Ramos (cell line): ENCODE data around the gene NDST1.

Experiments used
- in situ Hi-C: fragments of 300-500 bp; cut with MboI; formaldehyde crosslinking; loops from one replicate; pipeline ENCODE4 v1.14.3; 2022; ENCODE audit warnings: low sequenced_read_pairs; ENCODE audit not compliant: unreplicated experiment

NDST1 gene

DNA sequence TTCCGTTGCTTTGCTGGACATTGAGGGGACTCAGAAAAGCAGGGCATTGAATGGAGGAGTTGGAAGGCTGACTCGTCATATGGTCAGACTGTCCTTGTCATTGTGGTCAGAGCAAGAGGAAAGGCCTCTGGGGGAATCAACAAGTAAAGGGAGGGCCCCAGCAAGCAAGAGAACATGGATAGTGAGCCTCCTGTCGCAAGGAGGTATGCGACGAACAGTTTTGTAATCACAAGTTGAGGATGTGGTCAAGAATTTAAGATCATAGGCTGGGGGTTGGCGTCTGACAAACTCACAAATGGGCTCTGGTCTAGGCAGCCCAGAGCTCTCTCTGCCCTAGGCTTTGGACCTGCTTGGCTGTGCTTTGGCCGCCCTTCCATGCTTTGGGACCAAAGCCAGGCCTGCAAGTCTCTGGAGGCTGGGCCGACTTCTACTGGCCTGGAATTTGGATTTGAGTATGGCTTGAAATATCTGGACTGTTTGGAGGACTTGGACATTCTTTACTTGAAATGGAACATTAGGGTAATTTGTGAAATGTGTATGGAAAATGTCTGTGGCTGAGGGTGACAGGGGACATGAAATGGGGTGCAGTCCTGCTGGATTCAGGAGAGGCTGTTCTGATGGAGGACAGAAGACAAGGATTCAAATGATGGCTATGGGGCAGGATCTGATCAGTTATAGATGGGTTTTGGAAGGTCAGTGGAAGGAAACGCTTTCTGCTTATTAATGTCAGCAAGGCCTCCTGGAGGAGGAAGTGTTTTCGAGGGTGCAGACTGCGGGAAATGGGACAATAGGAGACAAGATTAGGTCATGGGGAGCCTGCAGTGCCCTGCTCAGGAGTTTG lies 19.2 kb upstream of the NDST1 start:
- in situ Hi-C loops, result no loop called here

DNA sequence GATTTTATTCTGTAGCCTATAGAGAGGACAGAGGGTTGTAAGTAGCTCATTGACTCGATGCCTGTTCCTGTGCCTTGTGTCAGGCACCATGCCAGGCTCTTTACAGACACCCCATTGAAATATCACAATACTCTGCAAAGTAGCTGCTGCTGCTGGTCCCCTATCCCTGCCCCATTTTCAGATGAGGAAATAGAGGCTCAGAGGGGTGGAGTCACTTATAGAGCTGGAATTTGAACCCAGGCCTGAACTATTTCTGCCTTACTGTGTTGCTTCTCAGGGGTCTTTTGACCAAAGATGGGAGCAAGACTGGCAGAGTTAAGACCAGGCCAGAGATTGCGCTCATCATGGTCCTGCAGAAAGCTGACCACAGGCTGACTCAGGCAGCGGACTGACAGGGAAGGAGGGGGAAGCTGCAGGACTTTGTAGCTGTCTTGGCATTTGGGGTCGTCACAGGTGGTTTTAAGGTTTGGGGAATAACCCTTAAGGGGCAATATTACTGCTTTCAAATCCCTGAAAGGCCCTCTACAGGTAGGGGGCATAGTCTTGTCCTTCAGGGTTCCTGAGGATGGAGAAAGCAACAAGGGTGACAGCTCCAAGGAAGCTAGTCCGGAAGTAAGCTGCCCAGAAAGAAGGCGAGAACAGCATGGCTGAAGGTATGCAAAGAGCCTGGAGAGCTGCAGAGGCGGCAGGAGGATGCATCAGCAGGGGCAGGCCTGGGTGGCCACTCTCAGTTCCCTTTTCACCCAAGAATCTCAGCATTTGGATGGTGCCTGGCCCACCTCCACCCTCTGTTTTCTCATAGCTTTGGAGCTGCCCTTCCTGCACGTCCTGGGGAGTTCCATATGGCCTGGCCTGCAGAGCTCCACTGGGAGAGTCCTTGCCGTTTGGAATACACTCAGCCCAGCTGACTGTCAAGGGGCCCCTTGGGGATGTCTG lies 18.3 kb upstream of the NDST1 start:
- in situ Hi-C loops, result no loop called here

DNA sequence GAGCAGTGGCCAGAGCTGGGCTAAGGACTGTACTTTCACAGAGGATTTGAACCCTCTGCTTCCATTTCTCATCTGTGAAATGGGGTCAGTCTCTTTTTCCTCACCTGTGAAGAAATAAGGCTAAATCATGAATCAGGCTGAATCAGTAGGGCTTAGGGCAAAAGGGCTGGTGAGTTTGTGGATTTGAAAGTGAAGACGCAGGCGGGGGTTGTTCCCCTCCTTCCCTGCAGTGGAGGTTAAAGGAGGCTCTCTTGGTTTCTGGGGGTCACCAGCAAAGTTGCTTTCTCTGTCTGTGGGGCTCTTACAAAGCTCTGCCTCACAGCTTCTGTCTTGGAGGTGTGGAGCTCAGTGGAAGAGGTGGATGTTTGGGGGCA lies 17.6 kb upstream of the NDST1 start:
- in situ Hi-C loops, result no loop called here

DNA sequence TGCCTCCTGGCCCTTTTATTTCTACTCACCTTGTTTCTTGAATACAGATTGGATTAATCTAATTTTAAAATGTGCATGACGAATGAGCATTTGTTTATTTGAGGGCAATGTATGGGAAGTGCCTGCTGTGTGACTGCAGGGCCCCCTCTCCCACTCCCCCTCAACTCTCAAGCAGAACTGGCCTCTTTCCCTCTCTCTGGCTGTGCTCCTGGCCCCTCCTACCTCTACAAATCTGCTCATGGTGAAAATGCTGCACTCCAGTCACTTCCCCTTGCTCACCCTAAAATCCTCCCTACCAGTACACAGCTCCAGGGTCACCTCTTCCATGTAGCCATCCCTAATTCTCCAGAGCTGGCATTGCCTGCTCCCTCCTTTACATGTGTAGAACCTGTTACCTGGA lies 17.2 kb upstream of the NDST1 start:
- in situ Hi-C loops, result no loop called here

DNA sequence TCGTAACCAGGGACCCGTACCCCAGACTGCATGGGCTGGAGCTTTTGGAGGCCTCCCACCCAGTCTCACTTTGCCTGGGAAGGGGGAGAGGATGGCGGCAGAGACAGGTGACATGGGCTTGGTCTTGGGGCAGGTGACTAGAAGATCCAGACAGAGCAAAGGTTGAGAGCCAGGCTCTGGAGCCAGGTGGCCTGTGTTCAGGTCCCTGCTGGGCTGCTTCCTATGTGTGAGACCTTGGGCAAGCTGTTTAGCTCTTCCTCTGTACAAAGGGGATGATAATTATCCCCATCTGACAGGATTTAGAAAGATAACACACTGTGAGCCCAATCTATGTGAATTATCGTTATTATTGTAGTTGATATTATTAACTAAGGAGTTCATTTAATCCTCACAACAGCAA lies 16.1 kb upstream of the NDST1 start:
- in situ Hi-C loops, result no loop called here

DNA sequence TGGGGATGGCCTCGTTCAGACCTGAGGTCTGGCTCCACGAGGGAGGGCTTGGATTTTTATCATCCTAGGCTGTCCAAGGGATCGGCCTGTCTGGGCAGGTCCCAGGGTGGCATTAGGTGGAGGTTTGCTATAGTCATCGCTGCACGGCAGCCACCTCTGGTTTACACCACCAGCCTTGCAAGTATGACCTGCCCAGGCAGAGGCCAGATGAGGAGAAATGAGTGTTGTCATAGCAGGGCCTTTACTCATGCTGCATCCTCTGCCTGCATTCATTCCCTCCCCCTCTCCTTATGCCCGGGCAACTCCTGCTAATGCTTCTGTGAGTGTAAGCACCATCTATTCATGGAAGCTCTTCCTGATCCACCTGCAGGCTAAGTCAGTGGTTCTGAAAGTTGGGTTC lies 15.3 kb upstream of the NDST1 start:
- in situ Hi-C loops, result no loop called here

DNA sequence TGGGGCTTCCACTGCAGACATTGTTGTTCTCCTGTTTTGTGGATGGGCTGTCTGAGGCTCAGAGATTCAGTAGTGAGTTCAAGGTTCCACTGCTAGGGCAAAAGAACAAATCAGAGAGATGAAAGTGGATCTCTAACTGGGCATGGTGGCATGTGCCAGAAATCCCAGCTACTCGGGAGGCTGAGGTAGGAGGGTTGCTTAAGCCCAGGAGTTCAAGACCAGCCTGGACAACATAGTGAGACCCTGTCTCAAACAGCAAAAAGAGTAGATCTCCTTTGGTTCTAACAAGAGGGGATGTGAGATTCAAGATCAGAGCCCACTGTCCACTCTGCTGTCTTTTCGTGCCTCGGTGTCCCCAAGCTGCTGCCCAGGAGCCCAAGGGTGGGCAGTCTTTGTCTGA lies 11.8 kb upstream of the NDST1 start:
- in situ Hi-C loops, result no loop called here

DNA sequence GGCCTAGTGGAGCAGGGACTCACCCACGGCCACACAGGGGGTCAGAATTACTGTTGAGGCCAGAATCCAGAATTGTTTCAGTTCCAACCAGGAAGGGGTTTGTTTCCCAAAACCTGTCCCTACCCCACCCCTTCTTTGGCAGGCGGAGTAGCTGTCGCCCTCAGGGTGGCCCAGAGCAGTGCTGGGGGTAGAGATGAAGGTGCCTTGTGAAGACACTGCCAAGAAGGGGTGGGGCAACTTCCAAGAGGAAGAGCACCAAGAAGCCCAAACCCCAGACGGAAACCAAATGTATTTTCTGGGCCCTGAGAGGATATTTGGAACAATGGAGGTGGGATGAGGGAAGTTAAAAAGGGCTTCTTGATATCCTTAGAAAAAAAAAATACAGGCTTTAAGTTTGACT lies 11.4 kb upstream of the NDST1 start:
- in situ Hi-C loops, result no loop called here

DNA sequence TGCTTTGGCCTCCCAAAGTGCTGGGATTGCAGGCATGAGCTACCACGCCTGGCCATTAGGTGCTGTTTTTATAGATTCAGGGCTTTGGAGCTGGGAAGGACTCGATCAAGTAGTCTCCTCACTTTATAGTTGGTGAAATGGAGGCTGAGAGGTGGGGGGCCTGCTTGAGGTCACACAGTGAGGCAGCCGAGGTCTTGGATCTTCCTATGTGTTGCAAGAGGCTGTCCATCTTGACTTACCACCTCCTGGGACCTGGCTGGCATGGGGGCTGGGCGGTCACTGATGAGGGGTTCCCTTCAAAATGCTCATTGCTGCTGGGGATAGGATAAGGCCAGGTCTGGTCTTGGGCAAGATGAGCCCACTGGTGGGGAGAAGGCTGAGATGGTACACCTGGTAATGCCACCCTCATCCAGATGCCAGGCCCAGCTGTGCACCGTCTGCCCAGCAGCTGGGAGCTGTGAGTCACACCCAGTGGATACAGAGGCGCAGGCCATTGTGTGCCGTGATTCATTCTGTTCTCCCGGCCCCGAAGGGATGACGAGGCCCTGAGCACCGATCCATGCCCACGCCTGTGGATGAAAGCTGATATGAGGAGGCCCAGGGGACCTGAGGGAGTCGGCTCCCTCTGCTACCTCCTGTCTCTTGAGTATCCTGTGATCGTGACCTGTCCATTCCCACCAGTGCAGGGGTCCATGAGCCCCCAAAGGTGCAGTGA lies 10.5 kb upstream of the NDST1 start:
- in situ Hi-C loops, result no loop called here

DNA sequence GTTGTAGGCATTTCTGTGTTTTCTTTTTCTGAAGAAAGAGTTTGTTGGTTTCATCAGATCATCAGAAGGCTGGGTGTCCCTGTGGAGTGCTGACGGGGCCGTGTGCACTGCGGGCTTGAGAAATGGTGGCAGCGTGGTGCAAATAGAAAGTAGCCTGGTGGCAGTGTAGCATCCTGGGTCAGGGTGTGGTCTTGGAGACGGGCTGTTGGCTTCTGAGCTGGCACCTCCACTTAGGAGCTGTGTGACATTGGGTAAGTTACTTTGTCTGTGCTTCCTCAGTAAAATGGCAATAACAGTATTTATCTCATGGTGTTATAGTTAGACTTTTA lies 10.0 kb upstream of the NDST1 start:
- in situ Hi-C loops, result no loop called here

DNA sequence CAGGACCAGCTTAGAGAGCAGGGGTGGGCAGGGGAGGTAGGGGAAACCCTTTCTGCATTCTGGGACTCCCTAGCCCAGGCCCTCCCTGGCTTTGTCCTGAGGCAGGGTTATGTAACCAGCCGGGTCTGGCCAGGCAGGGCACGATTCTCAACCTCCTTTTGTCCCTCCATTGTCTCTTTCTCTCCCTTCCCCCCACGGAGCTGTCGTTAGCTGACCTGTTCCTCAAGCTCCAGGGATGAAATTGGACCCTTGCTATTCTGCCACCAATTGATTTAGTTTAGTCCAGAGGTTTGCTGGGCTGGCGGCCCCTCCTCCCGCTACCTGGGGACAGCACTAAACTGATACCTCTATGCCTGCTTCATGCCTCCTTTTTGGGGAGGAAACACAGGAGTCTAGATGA lies 9.4 kb upstream of the NDST1 start:
- in situ Hi-C loops, result no loop called here

DNA sequence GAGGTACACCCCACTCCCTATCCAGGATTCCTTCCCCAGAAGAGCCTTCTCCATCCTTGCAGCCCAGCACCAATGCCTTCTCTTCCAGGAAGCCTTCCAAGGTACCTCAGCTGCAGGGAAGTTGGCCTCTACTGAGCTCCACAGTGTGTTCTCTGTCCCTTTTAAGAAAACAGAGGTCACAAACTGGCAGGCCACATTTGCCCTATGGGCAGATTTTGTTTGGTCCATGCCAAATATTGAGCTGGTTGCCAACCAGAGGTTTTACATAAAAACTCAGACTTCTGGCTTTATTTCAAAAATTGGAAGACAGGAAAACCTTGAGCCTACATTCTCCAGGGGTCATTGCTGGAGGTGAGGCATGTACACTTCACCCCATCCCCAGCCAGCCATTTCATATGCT lies 9.0 kb upstream of the NDST1 start:
- in situ Hi-C loops, result no loop called here

DNA sequence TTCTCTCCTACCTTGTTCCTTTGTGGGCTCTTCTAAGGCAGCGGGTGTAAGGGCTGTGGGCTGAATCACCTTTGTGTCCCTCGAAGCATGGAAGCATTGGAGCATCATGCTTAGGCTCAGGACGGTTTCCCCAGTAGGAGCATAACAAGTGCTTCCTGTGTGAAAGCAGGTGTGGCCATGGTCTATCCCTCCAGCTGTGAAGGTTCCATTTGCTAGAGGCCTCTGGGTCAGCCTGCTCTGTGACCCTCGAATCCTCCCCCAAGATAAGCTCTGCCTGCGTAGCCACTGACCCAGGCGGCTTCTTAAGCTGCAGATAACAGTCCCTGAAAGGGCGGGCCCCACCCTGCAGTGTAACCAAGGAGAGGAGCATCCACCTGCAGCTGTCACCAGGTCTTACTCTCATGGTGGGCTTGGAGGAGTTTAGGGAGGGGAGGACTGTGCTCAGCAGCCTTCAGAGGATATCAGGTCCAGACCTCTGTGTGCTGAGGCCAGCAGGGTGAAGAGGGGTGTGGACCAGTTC lies 8.4 kb upstream of the NDST1 start:
- in situ Hi-C loops, result no loop called here

DNA sequence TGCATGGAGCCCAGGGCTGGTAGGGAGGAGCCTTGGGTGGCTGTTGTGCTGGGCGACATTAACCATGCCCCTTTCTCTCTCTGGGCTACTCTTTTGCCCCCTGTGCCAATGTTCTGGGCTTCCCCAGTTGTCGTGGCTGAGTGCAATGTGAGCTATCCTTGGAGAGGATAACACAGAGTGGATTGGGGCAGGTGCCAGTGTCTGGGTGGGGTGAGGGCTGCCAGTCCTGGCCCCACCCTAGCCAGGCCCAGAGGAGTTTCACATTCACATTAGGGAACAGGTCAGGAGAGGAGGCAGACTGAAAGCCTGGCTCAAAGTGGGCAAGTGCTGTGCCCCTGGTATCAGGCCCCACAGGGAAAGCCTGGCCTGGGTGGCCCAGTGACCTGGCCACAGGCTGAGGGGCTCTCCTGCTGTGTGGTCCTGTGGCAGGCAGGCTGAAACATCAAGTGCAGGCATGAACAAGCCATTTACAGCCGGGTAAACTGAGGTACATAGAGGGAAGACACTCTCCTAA lies 7.5 kb upstream of the NDST1 start:
- in situ Hi-C loops, result no loop called here

DNA sequence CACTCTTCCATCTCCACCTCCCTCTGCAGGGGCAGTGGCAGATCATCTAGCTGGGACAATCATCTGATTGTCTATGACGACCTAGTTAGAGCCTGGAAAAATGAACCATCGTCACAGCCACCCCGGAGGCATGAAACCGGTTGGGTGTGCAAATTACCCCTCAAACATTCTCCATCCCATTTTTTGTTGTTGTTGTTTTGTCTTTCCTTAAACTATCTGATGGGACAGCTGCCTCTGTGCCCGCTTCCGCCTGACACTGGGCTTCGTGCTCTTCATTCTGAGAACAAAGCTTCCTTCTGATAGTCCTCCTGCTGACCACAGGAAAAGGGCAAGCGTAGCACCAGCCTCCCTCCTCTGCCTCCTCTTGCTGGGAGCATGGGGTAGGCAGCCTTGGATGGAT lies 7.0 kb upstream of the NDST1 start:
- in situ Hi-C loops, result no loop called here

DNA sequence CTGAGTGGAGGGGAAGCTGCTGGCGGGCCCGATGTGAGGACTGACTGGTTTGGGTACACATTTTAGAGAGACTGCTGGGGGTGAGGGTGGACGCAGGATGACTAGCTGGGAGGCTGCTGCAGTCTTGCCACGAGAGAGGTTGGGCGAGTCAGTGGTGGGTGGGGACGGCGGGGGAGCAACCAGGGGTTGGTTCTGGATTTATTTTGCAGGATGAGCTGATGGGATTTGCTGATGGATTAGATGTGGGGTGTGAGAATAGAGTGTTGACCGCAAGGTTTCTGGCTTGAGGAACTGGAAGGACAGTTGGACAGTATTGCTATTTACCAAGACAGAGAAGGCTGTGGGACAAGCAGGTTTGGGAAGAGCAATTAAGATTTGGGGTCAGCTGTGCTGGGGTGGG lies 5.8 kb upstream of the NDST1 start:
- in situ Hi-C loops, result no loop called here

DNA sequence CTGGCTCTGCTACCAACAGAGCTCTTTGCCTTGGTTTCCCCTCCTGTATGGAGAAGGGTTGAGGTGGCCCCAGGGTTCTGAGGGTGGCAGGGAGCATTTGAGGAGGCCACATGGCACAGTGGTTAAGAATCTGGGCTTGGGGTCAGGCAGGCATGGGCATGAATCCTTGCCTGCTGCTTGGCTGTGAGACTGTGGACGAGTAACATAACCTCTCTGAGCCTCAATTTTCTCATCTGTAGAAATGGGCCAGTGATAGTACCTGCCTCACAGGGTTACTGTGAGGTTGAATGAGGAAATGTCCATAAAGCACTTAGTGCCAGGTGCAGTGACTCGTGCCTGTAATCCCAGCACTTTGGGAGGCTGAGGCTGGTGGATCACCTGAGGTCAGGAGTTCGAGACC lies 5.1 kb upstream of the NDST1 start:
- in situ Hi-C loops, result no loop called here

DNA sequence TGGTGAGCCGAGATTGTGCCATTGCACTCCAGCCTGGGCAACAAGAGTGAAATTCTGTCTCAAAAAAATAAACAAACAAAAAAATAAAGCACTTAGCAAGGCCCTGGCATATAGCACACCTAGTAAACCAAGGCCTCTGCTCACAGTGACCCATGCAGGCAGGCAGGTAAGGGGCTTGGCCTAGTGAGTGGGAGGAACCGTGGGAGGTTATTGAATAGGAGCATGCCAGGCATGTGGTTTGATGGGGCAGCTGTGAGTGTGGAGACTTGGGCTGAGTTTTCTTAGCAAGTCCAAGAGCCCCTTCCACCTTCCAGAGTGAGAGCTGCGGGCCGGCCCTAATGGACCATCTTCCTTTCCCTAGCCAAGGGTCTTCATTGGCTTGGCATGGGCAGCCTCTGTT lies 4.5 kb upstream of the NDST1 start:
- in situ Hi-C loops, result no loop called here

DNA sequence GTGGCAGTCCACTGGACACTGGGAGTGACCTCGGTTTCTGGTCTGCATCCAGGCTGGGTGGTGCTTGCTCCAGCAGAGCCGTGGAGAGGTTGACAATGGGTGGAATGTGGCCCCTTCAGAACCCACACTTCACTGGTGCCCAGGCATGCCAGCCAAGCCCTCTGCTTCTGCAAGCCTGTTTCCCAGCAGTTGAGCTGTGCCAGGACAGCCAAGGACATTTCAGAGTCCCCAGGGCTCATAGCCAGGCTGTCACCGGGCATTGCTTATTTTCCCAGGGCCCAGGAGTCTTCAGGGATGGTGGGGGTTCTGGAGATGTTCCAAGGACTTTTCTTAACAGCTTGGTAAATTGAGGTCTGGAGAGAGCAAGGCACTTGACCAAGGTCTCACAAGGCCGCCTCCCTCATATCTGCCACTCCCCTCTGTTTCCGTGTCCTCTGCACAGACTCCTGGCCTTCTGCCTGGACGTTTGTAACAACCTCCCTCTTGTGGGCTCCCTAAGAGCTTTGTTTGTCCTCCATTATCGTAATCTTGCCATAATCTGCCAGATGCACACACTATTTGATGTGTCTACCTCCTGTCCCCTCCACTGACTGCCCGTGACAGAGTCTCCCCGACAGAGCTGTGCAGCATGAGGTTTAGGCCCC lies 3.8 kb upstream of the NDST1 start:
- in situ Hi-C loops, result no loop called here

DNA sequence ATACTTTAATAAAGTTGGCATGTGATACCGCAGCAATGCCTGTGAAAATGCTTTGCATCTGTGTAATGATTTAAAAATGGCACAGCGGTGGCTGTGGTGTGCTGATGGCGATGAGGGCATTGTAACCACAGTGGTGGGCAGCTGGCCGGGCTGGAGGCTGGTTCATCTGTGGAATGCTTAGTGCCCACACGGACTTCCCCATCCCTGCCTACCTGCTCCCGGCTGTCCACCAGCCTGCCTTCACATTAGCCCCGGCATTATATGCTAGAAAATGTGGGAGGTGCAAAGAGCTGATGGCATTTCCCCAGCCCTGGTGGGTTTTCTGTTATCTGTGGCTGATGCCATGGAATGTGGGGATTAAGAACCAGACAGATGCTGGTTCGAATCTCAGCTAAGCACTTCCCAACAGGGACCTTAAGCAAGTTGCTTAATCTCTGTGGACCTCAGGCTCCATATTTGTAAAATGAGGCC lies 2.9 kb upstream of the NDST1 start:
- in situ Hi-C loops, result no loop called here
